Fibroblast of lung (primary cell): Measurements from ENCODE around the gene POGLUT3. TPM values are rescaled to one million over a fixed set of nuclear protein-coding genes. Genes with fewer than 3 reads are reported as not detected.

Experiments
- DNase-seq, 2 donors: peaks; one replicate each; pipeline versions ENCODE4 v3.0.0 to v3.0.0-alpha.2; 2010; ENCODE audit warnings: low read depth in 2 of 2
- H2AFZ ChIP-seq: 2 replicates; pipeline ENCODE4 v1.5.1; 2012; ENCODE audit warnings: low read length, control low read depth, inconsistent platforms
- H3K27ac ChIP-seq: 2 replicates; pipeline ENCODE4 v1.5.1; 2011; ENCODE audit warnings: low read length, control low read depth; ENCODE audit not compliant: insufficient read depth
- H3K27me3 ChIP-seq: 2 replicates; pipeline ENCODE4 v1.5.1; 2011; ENCODE audit warnings: mild to moderate bottlenecking, low read length; ENCODE audit not compliant: control insufficient read depth, insufficient read depth
- H3K36me3 ChIP-seq: 2 replicates; pipeline ENCODE4 v1.5.1; 2011; ENCODE audit warnings: low read length; ENCODE audit not compliant: control insufficient read depth, insufficient read depth
- H3K4me1 ChIP-seq: 2 replicates; pipeline ENCODE4 v1.5.1; 2011; ENCODE audit warnings: low read length; ENCODE audit not compliant: control insufficient read depth, insufficient read depth; ENCODE audit errors: extremely low read depth
- H3K4me2 ChIP-seq: 2 replicates; pipeline ENCODE4 v1.5.1; 2011; ENCODE audit warnings: low read length, control low read depth; ENCODE audit not compliant: insufficient read depth; ENCODE audit errors: extremely low read depth
- H3K4me3 ChIP-seq, 4 experiments: fragments of 200-600 bp in 1 of 4; sonication (generic) in 1 of 4; replicated peaks in 1 of 4; 2 replicates each; pipeline ENCODE4 v1.5.1; 2011 to 2016; ENCODE audit warnings: low read length in 4 of 4, low read depth in 3 of 4, mild to moderate bottlenecking in 3 of 4, control low read depth in 2 of 4, inconsistent platforms in 1 of 4, mixed read lengths in 1 of 4; ENCODE audit not compliant: insufficient read depth in 1 of 4; ENCODE audit errors: control extremely low read depth in 1 of 4
- H3K79me2 ChIP-seq: 2 replicates; pipeline ENCODE4 v1.5.1; 2012; ENCODE audit warnings: mild to moderate bottlenecking, low read length, inconsistent platforms; ENCODE audit not compliant: control insufficient read depth, insufficient read depth
- H3K9ac ChIP-seq: 2 replicates; pipeline ENCODE4 v1.5.1; 2011; ENCODE audit warnings: mild to moderate bottlenecking, low read length, control low read depth; ENCODE audit not compliant: insufficient read depth
- H3K9me3 ChIP-seq: 2 replicates; pipeline ENCODE4 v1.5.1; 2012; ENCODE audit warnings: low read depth, low read length; ENCODE audit not compliant: control insufficient read depth, insufficient read depth
- H4K20me1 ChIP-seq: 2 replicates; pipeline ENCODE4 v1.5.1; 2011; ENCODE audit warnings: low read length; ENCODE audit not compliant: control insufficient read depth, insufficient read depth; ENCODE audit errors: extremely low read depth
- EZH2 ChIP-seq: IDR thresholded peaks from 2 replicates; pipeline ENCODE4 v1.5.1; 2012; ENCODE audit warnings: low read length, control low read depth, mild to moderate bottlenecking; ENCODE audit errors: missing control alignments
- polyA plus RNA-seq, 2 donors: library from polyadenylated mRNA; depleted of rRNA in 1 of 2; stranded (reverse) in 1 of 2; unstranded in 1 of 2; fragments of >200 nt; gene quantifications; 2 replicates each; pipeline ENCODE4 v1.2.1, GENCODE V29; 2011 to 2012; ENCODE audit warnings: missing spikeins in 1 of 2
- total RNA-seq: library from RNA; depleted of rRNA; stranded (reverse); fragments of >200 nt; gene quantifications from 2 replicates; pipeline ENCODE4 v1.2.1, GENCODE V29; 2014
- TF ChIP-seq, protein P1 (sequence below), 2 donors: IDR thresholded peaks in 1 of 2; conservative IDR thresholded peaks in 1 of 2; 1 replicate in 1 of 2; 2 replicates in 1 of 2; pipeline ENCODE4 v1.5.1; 2011 to 2012; ENCODE audit warnings: low read length in 2 of 2, control low read depth in 1 of 2, inconsistent platforms in 1 of 2, low read depth in 1 of 2, mild to moderate bottlenecking in 1 of 2

The POGLUT3 gene
- total and polyA plus RNA-seq, 2 donors (not counting 1 experiment from before 2014, with no cell fraction given), result 41.1 to 81.0 TPM

- Histone ChIP-seq H3K9ac (no peak overlapping the region), H3K4me3 (peak overlapping the region; percentile 8 to 75 (median 53)), H3K79me2 (peaks cover 12% of the 10 kb centered on the region), H3K27me3 (no peaks in the 10 kb centered on the region), H3K4me1 (peaks cover 3% of the 10 kb centered on the region), H3K9me3 (no peaks in the 10 kb centered on the region), H3K4me2 (peak overlapping the region; percentile 55), H2AFZ (peak overlapping the region; percentile 33), H3K36me3 (no peaks in the 10 kb centered on the region), H4K20me1 (no peaks in the 10 kb centered on the region), H3K27ac (peak overlapping the region; percentile 82)
- DNase-seq, result peak; percentile 24 to 52
- TF ChIP-seq, protein P1, sequence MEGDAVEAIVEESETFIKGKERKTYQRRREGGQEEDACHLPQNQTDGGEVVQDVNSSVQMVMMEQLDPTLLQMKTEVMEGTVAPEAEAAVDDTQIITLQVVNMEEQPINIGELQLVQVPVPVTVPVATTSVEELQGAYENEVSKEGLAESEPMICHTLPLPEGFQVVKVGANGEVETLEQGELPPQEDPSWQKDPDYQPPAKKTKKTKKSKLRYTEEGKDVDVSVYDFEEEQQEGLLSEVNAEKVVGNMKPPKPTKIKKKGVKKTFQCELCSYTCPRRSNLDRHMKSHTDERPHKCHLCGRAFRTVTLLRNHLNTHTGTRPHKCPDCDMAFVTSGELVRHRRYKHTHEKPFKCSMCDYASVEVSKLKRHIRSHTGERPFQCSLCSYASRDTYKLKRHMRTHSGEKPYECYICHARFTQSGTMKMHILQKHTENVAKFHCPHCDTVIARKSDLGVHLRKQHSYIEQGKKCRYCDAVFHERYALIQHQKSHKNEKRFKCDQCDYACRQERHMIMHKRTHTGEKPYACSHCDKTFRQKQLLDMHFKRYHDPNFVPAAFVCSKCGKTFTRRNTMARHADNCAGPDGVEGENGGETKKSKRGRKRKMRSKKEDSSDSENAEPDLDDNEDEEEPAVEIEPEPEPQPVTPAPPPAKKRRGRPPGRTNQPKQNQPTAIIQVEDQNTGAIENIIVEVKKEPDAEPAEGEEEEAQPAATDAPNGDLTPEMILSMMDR (conservative IDR thresholded peaks at IDR 0.05 in 1 of 2, IDR thresholded peaks at IDR 0.05 in 1 of 2; ENCODE audit: low read depth in 1 of 2, low read length in 2 of 2), result no peak
- no peak for TF ChIP-seq EZH2
These were observed 1.4 kb downstream of the POGLUT3 start for GRCh38 chr11:108496643-108497256.

GRCh38 chr11:108495326-108495725 lies 2.9 kb downstream of the POGLUT3 start:
- Histone ChIP-seq H4K20me1 (no peaks in the 10 kb centered on the region), H3K27me3 (no peaks in the 10 kb centered on the region), H3K36me3 (no peaks in the 10 kb centered on the region), H3K9me3 (no peaks in the 10 kb centered on the region), H2AFZ (no peak overlapping the region), H3K4me2 (no peak overlapping the region), H3K9ac (no peak overlapping the region), H3K79me2 (peaks cover 12% of the 10 kb centered on the region), H3K27ac (no peak overlapping the region), H3K4me1 (peaks cover 3% of the 10 kb centered on the region), H3K4me3 (no peak overlapping the region)
- DNase-seq, result no peak
- no peak for TF ChIP-seq EZH2
- TF ChIP-seq, protein P1 (conservative IDR thresholded peaks at IDR 0.05 in 1 of 2, IDR thresholded peaks at IDR 0.05 in 1 of 2; ENCODE audit: low read depth in 1 of 2, low read length in 2 of 2), result no peak

- Histone ChIP-seq H3K9me3 (no peaks in the 10 kb centered on the region), H4K20me1 (no peaks in the 10 kb centered on the region), H3K4me3 (no peak overlapping the region), H3K4me1 (peaks cover 3% of the 10 kb centered on the region), H2AFZ (no peak overlapping the region), H3K9ac (no peak overlapping the region), H3K4me2 (no peak overlapping the region), H3K36me3 (no peaks in the 10 kb centered on the region), H3K79me2 (peaks cover 12% of the 10 kb centered on the region), H3K27ac (no peak overlapping the region), H3K27me3 (no peaks in the 10 kb centered on the region)
- TF ChIP-seq, protein P1 (conservative IDR thresholded peaks at IDR 0.05 in 1 of 2, IDR thresholded peaks at IDR 0.05 in 1 of 2; ENCODE audit: low read depth in 1 of 2, low read length in 2 of 2), result no peak
- TF ChIP-seq EZH2, result no peak
- peak in 1 of 2 donors; percentile 4 for DNase-seq
These were observed 4.0 kb downstream of the POGLUT3 start for GRCh38 chr11:108494182-108494581.
